Loucy (cell line): ENCODE data around the gene TTBK1.

ENCODE experiments used
- H2AFZ ChIP-seq: fragments of 200-600 bp; sonication (generic); 2 replicates; pipeline ENCODE4 v1.6.0; 2016; ENCODE audit warnings: antibody characterized with exemption, mild to moderate bottlenecking, low read length, moderate library complexity
- H3F3A ChIP-seq: fragments of 200-600 bp; 2 replicates; pipeline ENCODE4 v1.6.0; 2016; ENCODE audit warnings: antibody characterized with exemption, low read depth, mild to moderate bottlenecking
- H3K27me3 ChIP-seq: fragments of 200-600 bp; sonication (generic); 2 replicates; pipeline ENCODE4 v1.6.1; 2014; ENCODE audit warnings: low read length, mild to moderate bottlenecking; ENCODE audit not compliant: insufficient read depth, poor library complexity, severe bottlenecking
- H3K36me3 ChIP-seq: fragments of 200-600 bp; sonication (generic); 2 replicates; pipeline ENCODE4 v1.6.1; 2016; ENCODE audit warnings: low read length; ENCODE audit not compliant: insufficient read depth
- H3K4me1 ChIP-seq: fragments of 200-600 bp; sonication (generic); 2 replicates; pipeline ENCODE4 v1.5.1; 2014; ENCODE audit warnings: low read length, mild to moderate bottlenecking; ENCODE audit not compliant: insufficient read depth, poor library complexity, severe bottlenecking
- H3K4me2 ChIP-seq: fragments of 200-600 bp; sonication (generic); 2 replicates; pipeline ENCODE4 v1.6.0; 2014; ENCODE audit warnings: antibody characterized with exemption, low read length, low read depth, mild to moderate bottlenecking; ENCODE audit not compliant: poor library complexity, severe bottlenecking
- H3K4me3 ChIP-seq: fragments of 200-600 bp; sonication (generic); 2 replicates; pipeline ENCODE4 v1.5.1; 2014; ENCODE audit warnings: low read length, mild to moderate bottlenecking, mixed read lengths; ENCODE audit not compliant: poor library complexity, severe bottlenecking
- H3K79me2 ChIP-seq: fragments of 200-600 bp; sonication (generic); 2 replicates; pipeline ENCODE4 v1.6.1; 2014; ENCODE audit warnings: low read length; ENCODE audit not compliant: insufficient read depth
- H3K9ac ChIP-seq: fragments of 200-600 bp; sonication (generic); 2 replicates; pipeline ENCODE4 v1.6.0; 2014; ENCODE audit warnings: mild to moderate bottlenecking, low read depth, low read length, moderate library complexity; ENCODE audit not compliant: poor library complexity, severe bottlenecking
- H3K9me2 ChIP-seq: fragments of 200-600 bp; sonication (generic); replicated peaks from 2 replicates; pipeline ENCODE4 v1.6.1; 2016; ENCODE audit warnings: low read depth, low read length, mixed read lengths
- H3K9me3 ChIP-seq: fragments of 200-600 bp; sonication (generic); 2 replicates; pipeline ENCODE4 v1.6.1; 2014; ENCODE audit warnings: mild to moderate bottlenecking, antibody characterized with exemption, low read length, low read depth; ENCODE audit not compliant: insufficient read depth
- H4K20me1 ChIP-seq: fragments of 200-600 bp; sonication (generic); 2 replicates; pipeline ENCODE4 v1.6.0; 2014; ENCODE audit warnings: antibody characterized with exemption, low read length, mild to moderate bottlenecking; ENCODE audit not compliant: insufficient read depth, poor library complexity, severe bottlenecking
- EZH2phosphoT487 ChIP-seq: fragments of 200-600 bp; IDR thresholded peaks from 2 replicates; pipeline ENCODE4 v1.6.1; 2018; ENCODE audit warnings: antibody characterized with exemption, mild to moderate bottlenecking, moderate library complexity, borderline replicate concordance
- TF ChIP-seq, protein P1 (sequence below): fragments of 200-600 bp; sonication (generic); conservative IDR thresholded peaks from 2 replicates; pipeline ENCODE4 v1.5.1; 2014; ENCODE audit warnings: mild to moderate bottlenecking, antibody characterized with exemption, low read length

Gene TTBK1

DNA sequence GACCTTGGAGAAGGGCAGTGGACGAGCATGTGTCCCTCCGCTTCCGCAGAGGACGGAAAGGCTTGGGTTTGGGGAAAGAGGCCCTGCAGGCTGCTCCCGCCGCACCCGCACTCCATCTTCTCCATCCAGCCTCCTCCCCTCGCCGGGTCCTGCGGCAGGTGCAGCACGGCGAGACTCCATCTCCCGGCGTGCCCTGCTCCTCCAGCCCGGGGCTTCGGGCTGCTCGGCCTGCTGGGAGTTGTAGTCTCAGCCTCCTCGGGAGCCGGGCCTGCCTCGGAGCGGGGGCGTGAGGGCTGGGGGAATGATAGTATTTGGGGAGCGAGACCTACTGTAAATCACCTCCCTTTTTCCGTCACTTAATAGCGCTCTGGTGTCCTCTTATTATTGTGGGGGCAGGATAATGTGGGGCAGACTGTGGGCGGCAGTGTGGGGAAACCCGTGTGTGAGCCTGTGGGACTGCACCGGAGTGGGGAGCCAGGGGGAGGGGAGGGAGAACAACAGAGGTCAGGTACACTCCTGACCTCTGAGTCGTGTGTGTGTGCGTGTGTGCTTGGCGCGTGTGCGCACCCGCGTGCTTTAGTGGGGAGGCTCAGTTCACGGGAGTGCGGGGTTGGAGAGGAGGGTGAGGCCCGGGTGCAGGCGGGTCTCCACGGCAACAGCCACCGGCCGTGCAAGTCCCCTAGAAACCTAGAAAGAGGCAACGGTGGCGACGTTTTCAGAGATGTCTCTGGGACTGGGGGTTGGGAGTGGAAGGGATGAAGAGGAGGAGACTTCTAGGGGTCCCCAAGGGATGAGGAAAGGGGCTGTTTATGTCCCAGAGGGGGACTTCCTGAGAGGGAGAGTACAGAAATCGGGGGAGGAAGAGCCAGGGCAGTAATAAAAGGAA, 4.1 kb downstream of the TTBK1 start:
- no peaks in the 10 kb centered on the region for H3K79me2 ChIP-seq
- TF ChIP-seq EZH2phosphoT487 = no peak
- TF ChIP-seq, protein P1, sequence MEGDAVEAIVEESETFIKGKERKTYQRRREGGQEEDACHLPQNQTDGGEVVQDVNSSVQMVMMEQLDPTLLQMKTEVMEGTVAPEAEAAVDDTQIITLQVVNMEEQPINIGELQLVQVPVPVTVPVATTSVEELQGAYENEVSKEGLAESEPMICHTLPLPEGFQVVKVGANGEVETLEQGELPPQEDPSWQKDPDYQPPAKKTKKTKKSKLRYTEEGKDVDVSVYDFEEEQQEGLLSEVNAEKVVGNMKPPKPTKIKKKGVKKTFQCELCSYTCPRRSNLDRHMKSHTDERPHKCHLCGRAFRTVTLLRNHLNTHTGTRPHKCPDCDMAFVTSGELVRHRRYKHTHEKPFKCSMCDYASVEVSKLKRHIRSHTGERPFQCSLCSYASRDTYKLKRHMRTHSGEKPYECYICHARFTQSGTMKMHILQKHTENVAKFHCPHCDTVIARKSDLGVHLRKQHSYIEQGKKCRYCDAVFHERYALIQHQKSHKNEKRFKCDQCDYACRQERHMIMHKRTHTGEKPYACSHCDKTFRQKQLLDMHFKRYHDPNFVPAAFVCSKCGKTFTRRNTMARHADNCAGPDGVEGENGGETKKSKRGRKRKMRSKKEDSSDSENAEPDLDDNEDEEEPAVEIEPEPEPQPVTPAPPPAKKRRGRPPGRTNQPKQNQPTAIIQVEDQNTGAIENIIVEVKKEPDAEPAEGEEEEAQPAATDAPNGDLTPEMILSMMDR = peak; percentile 17; the same call in 1 of the 2 replicates
- H4K20me1 ChIP-seq = no peaks in the 10 kb centered on the region
- no peaks in the 10 kb centered on the region for H3K27me3 ChIP-seq
- H3K4me3 ChIP-seq = peak overlapping the region; percentile 79
- peak overlapping the region; percentile 86 for H3K4me2 ChIP-seq
- no peaks in the 10 kb centered on the region for H3K9me2 ChIP-seq
- peak overlapping the region; percentile 98 for H2AFZ ChIP-seq
- H3K4me1 ChIP-seq = peaks cover 10% of the 10 kb centered on the region
- H3K9me3 ChIP-seq = no peaks in the 10 kb centered on the region
- no peaks in the 10 kb centered on the region for H3F3A ChIP-seq
- peak overlapping the region; percentile 66 for H3K9ac ChIP-seq
- H3K36me3 ChIP-seq = no peaks in the 10 kb centered on the region

DNA sequence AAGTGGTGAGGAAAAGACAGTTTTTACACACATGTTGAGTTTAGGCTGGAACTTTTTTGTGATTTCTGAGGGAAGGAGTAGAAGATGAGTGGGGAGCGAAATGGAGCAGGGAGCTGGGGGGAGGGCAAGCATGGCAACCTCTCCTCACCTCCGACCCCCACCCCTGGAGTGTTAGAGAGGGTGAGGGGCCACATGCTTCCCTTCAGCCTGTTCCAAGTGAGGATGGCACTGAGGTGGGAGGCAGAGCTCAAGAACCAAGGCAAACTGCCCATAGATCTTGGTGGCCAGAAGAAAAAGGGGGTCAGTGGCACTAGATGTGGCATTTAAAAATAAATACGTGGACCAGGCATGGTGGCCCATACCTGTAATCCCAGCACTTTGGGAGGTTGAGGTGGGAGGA, 4.8 kb downstream of the TTBK1 start:
- H3K4me1 ChIP-seq = peaks cover 10% of the 10 kb centered on the region
- TF ChIP-seq, protein P1 = no peak
- TF ChIP-seq EZH2phosphoT487 = no peak
- no peaks in the 10 kb centered on the region for H3F3A ChIP-seq
- H3K9ac ChIP-seq = no peak overlapping the region
- H3K4me2 ChIP-seq = peak overlapping the region; percentile 86
- no peaks in the 10 kb centered on the region for H3K36me3 ChIP-seq
- no peaks in the 10 kb centered on the region for H3K79me2 ChIP-seq
- H2AFZ ChIP-seq = no peak overlapping the region
- no peaks in the 10 kb centered on the region for H3K27me3 ChIP-seq
- no peak overlapping the region for H3K4me3 ChIP-seq
- H4K20me1 ChIP-seq = no peaks in the 10 kb centered on the region
- H3K9me2 ChIP-seq = no peaks in the 10 kb centered on the region
- no peaks in the 10 kb centered on the region for H3K9me3 ChIP-seq

DNA sequence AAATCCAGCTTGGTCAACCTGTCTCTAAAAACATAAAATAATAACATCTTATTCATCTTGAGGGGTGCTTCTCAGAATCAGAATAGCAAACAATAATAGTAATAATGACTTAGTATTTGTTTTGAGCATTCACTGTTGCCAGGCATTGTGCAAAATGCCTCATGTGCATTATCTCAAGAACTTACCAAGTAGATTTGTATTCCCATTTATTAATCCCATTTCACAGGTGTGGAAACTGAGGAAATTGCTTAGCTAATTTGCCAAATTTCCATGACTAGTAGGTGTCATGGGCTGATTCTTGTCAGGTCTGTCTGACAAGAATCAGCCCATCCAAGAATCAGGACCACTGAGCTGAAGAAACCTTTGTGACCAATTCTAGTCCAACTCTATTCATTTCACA, 5.5 kb downstream of the TTBK1 start:
- Histone ChIP-seq H3K4me3 (no peak overlapping the region), H2AFZ (0 out of 2 replicates have a peak overlapping the region, but pooled peaks have one; percentile 30), H3K36me3 (no peaks in the 10 kb centered on the region), H3K9me2 (no peaks in the 10 kb centered on the region), H3K79me2 (no peaks in the 10 kb centered on the region), H3K9me3 (no peaks in the 10 kb centered on the region), H3K27me3 (no peaks in the 10 kb centered on the region), H3F3A (no peaks in the 10 kb centered on the region), H3K4me1 (peaks cover 10% of the 10 kb centered on the region), H3K4me2 (no peak overlapping the region), H3K9ac (no peak overlapping the region), H4K20me1 (no peaks in the 10 kb centered on the region)
- no peak for TF ChIP-seq EZH2phosphoT487
- TF ChIP-seq, protein P1 = no peak
